Activated CD4-positive, alpha-beta T cell treated with anti-CD3 and anti-CD28 coated beads, Interleukin-2, amount 10 ng/mL, durations not matched to agents 24 days and 14 days (primary cell): ENCODE results near the gene ZSCAN12. TPM values are rescaled to one million over a fixed set of nuclear protein-coding genes. Genes with fewer than 3 reads are reported as not detected.
"Not testable (repeated sequence)": the region's sequence is repeated elsewhere in the genome, so short reads cannot be mapped to it uniquely, and the experiment has no call there.

Source experiments
- DNase-seq: peaks from one replicate; pipeline ENCODE4 v3.0.0; 2022
- H3K27ac Mint-ChIP-seq: one replicate; pipeline ENCODE4 v1.8.0; 2022; ENCODE audit warnings: mild to moderate bottlenecking, mixed read lengths
- H3K27me3 Mint-ChIP-seq: one replicate; pipeline ENCODE4 v1.8.0; 2022; ENCODE audit warnings: mixed read lengths
- H3K36me3 Mint-ChIP-seq: one replicate; pipeline ENCODE4 v1.8.0; 2022; ENCODE audit warnings: low read depth, mild to moderate bottlenecking, mixed read lengths
- H3K4me1 Mint-ChIP-seq: one replicate; pipeline ENCODE4 v1.8.0; 2021; ENCODE audit warnings: mixed read lengths
- H3K4me3 Mint-ChIP-seq: one replicate; pipeline ENCODE4 v1.8.0; 2022; ENCODE audit warnings: mild to moderate bottlenecking, moderate library complexity, mixed read lengths
- H3K9me3 Mint-ChIP-seq: one replicate; pipeline ENCODE4 v1.8.0; 2021; ENCODE audit warnings: mixed read lengths
- intact Hi-C: fragments of 100-400 bp; cut with micrococcal nuclease; formaldehyde crosslinking; loops from one replicate; pipeline ENCODE4 v1.15.1; 2023
- total RNA-seq: library from RNA; stranded (reverse); gene quantifications from 2 replicates; pipeline ENCODE4 v1.2.3, GENCODE V29; 2022

ZSCAN12 gene
- total RNA-seq: 5.8 and 5.9 TPM in 2 replicates

DNA sequence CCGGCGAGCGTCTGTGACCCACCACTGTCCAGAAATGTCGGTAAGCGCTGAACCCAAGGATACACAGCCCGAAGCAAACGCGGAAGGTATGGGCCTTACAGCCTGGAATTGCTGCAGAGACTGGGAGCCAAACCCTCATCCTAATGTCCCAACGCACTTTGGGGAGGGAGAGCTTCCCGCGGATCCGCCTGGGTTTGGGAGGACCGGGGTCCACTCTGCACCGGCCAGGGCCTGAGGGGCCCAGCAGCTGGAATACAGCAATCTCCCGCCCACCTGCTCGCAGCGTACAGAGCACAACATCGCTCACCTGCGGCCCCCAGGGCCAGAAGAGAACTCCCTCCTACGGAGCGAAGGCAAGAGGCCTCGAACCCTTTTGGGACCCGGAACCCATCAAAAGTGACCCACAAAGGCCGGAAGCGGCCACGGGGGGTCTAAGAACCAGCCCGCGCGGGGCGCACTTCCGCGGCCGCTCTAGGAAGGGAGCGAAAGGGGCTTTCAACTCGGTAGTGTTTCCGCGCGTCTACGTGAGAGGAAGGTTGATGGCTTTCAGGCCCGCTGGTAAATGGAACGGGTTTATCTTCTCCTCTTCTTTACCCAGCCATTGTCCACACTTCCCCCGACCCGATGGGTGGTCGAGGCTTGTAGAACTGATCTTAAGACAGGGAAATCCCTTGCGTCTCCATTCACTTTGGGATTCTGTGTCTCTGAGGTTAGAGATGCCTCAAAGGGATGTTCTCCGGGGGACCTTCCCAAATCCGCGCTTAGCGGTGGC is at the start of gene ZSCAN12:
Gene ZSCAN12 (minus strand): TSS at position 398 of the 772 bp plus-strand sequence. CDS start 1,342 bp downstream, outside the sequence.
- Mint-ChIP-seq H3K4me3 (peak within 1 kb of the TSS; percentile 93), H3K4me1 (peaks cover 49% of the 10 kb centered on the region), H3K27me3 (peaks cover 23% of the 10 kb centered on the region), H3K9me3 (peaks cover 4% of the 10 kb centered on the region), H3K27ac (peak within 1 kb of the TSS; percentile 92), H3K36me3 (peaks cover 35% of the 10 kb centered on the region)
- intact Hi-C loops: loop anchor here (1.0 to 5.0 kb wide), 6 partner anchors 9 to 262 kb away; partner anchors contain the start of genes ZSCAN23 and ZSCAN26
- DNase-seq: peak; percentile 95

DNA sequence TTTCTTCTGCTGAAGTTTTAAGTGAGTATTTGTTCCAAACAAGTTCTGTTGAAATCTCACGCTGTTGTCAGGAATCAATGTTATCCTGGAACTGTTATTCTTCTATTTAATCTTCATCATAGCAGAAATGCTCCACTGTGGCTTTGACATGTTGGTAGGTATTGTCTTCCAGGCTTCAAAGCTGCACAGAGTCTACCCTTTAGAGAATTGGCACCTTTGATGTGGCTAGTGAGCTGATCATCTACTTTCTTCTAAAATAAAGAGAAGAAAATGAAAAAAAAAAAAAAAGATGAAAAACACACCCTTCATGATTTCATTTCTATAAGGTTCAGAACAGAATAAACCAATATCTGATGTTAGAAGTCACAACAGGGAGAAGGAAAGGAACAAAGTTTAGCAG is 49.5 kb upstream of the ZSCAN12 start:
- Mint-ChIP-seq H3K36me3 (peaks cover 7% of the 10 kb centered on the region), H3K9me3 (peaks cover 8% of the 10 kb centered on the region), H3K4me3 (no peak overlapping the region), H3K4me1 (peaks cover 14% of the 10 kb centered on the region), H3K27ac (no peak overlapping the region), H3K27me3 (peaks cover 35% of the 10 kb centered on the region)
- DNase-seq: no peak
- intact Hi-C loops: no loop called here

DNA sequence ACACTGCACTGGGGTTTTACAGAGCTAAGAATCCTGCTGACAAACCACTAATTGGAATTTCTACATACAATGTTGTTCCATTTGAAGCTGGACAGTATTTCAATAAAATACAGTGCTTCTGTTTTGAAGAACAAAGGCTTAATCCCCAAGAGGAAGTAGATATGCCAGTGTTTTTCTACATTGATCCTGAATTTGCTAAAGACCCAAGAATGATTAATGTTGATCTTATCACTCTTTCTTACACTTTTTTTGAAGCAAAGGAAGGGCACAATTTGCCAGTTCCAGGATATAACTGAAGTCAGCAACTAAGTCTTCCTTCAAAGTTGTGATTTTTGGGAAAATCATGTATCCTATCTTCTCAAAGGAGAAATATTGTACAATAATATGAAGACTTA is 48.0 kb upstream of the ZSCAN12 start:
- DNase-seq, intact Hi-C loops, H3K27ac Mint-ChIP-seq: not testable (repeated sequence)
- peaks cover 28% of the 10 kb centered on the region for H3K4me1 Mint-ChIP-seq
- H3K9me3 Mint-ChIP-seq: peaks cover 17% of the 10 kb centered on the region
- H3K4me3 Mint-ChIP-seq: peak overlapping the region; percentile 84
- H3K36me3 Mint-ChIP-seq: peaks cover 12% of the 10 kb centered on the region
- peaks cover 34% of the 10 kb centered on the region for H3K27me3 Mint-ChIP-seq

DNA sequence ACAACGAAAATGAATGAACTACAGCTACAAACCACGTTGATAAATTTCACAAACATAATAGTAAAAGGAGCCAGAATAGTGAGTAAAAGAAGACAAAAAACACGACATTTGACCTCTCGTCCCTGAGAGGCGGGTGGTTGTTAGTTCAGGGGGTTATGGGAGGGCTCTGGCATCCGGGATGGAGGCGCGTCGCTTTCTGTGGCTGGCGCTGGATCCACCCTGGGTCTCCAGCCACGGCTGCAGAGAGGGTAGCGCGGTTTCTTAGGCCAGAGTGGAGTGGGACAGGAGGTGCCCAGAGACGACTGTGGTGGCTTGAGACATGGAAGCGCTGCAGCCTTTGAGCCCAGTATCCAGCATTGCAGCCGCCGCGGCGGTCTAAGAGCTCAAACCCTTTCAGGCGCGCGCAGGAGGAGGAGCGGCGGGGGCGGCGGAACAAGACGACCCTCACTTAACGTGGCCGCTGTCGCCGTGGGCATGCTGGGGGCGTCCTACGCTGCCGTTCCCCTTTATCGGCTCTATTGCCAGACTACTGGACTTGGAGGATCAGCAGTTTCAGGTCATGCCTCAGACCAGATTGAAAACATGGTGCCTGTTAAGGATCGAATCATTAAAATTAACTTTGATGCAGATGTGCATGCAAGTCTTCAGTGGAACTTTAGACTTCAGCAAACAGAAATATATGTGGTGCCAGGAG is 47.4 kb upstream of the ZSCAN12 start:
- Mint-ChIP-seq H3K27me3 (peaks cover 31% of the 10 kb centered on the region), H3K4me3 (peak overlapping the region; percentile 84), H3K36me3 (peaks cover 12% of the 10 kb centered on the region), H3K4me1 (peaks cover 31% of the 10 kb centered on the region), H3K27ac (no peak overlapping the region), H3K9me3 (peaks cover 17% of the 10 kb centered on the region)
- no peak for DNase-seq
- intact Hi-C loops: no loop called here

DNA sequence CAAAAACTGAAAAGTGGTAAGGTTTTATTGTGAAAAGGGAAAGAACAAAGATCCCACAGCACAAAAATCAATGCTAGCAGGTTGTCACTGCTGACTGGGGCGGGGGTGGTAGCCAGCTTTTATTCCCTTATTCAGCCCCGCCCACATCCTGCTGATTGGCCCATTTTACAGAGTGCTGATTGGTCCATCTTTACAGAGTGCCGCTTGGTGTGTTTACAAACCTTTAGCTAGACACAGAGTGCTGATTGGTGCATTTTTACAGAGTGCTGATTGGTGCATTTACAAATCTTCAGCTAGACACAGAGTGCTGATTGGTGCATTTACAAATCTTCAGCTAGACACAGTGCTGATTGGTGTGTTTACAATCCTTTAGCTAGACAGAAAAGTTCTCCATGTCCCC is 45.2 kb upstream of the ZSCAN12 start:
- H3K27ac Mint-ChIP-seq: not testable (repeated sequence)
- peaks cover 31% of the 10 kb centered on the region for H3K4me1 Mint-ChIP-seq

DNA sequence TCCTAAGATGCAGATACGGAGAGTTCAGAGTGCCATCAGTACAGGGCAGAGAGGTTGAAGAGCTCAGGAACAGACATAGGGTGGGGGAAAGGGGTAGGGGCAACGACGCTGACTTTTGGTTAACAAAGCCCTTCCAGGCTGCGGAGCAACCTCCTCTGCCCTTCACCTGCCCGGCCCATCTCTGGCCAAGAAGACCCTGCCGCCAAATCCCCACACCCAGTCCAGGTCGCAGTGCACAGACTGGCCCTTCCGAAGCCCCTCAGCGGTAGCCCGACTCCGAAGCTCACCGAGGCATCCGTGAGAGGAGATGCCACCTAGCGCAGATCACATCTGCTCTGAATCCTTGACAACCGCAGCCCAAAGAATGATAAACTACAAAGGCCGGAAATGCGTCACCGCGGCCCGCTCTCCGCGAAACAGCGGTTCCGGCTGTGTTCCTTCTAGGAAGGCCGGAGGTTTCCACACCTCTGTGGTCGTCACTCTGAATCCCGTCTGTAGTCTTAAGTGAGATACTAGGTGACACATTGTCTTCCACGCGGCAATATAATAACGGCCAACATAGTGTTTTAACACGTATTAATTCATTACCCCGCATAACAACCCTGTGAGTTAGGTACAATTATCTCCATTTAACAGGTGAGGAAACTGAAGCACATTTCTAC is 43.7 kb upstream of the ZSCAN12 start, which contains the start of gene ZSCAN23:
Gene ZSCAN23 (minus strand): TSS at position 380 of the 662 bp plus-strand sequence. CDS start 7,225 bp downstream, outside the sequence.
- H3K27me3 Mint-ChIP-seq: peaks cover 24% of the 10 kb centered on the region
- H3K36me3 Mint-ChIP-seq: peaks cover 12% of the 10 kb centered on the region
- DNase-seq: peak; percentile 96
- H3K27ac Mint-ChIP-seq: peak within 1 kb of the TSS; percentile 96
- peak within 1 kb of the TSS; percentile 100 for H3K4me3 Mint-ChIP-seq
- intact Hi-C loops: loop anchor here (1.0 to 5.0 kb wide), 4 partner anchors 16 to 44 kb away; partner anchors contain the start of gene ZSCAN12
- peaks cover 28% of the 10 kb centered on the region for H3K4me1 Mint-ChIP-seq
- H3K9me3 Mint-ChIP-seq: peaks cover 17% of the 10 kb centered on the region

More for the DNA sequence above, 45.2 kb upstream of the ZSCAN12 start:
- intact Hi-C loops: loop anchor here (5.0 kb wide), 1 partner anchor 43 kb away; no protein-coding TSS in a partner anchor
- Mint-ChIP-seq H3K27me3 (peaks cover 22% of the 10 kb centered on the region), H3K9me3 (peaks cover 17% of the 10 kb centered on the region), H3K36me3 (peaks cover 12% of the 10 kb centered on the region)
- not testable (repeated sequence) for DNase-seq, H3K4me3 Mint-ChIP-seq

DNA sequence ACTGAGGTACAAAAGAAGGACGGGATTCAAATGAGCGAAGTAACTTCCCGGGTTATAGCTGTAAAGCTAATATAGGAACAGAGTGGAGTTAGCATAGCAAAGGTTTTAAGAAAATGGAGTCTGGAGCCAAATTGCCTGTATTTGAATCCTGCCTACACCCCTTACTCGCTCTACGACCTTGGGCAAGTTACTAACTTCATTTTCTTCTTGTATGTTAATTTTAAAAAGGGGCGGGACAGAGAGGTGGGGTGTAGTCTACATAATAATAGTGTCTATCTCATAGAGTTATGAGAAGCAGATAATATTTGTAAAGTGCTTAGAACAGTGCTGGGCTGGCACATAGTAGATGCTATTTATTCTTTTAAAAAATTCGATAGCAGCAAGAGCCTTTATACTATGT is 43.0 kb upstream of the ZSCAN12 start:
- Mint-ChIP-seq H3K27me3 (peaks cover 22% of the 10 kb centered on the region), H3K36me3 (peaks cover 12% of the 10 kb centered on the region), H3K27ac (peak overlapping the region; percentile 96), H3K4me3 (peak overlapping the region; percentile 100), H3K4me1 (peaks cover 28% of the 10 kb centered on the region), H3K9me3 (peaks cover 17% of the 10 kb centered on the region)
- intact Hi-C loops: loop anchor here (2.0 to 5.0 kb wide), 2 partner anchors 34 to 45 kb away; no protein-coding TSS in a partner anchor
- no peak for DNase-seq

DNA sequence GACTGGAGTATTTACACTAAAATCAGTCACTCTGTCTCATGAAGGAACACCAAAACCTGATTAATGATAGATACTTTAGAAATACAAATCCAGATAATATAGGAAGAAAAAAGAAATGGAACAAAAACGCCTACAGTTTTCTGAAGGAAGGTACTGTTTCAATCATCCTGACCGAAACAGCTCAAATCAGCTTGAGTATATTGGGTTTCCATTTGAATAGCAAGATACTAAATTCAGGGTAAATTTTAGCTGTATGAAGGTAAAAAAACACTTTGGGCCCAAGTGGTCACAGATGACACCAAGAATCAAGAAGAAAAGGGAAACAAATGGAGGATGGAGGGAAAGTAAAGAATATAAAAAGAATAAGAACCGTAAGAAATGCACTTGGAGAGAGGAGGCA is 36.9 kb upstream of the ZSCAN12 start:
- peaks cover 6% of the 10 kb centered on the region for H3K27me3 Mint-ChIP-seq
- H3K27ac Mint-ChIP-seq: no peak overlapping the region
- H3K9me3 Mint-ChIP-seq: no peaks in the 10 kb centered on the region
- H3K4me1 Mint-ChIP-seq: peaks cover 8% of the 10 kb centered on the region
- intact Hi-C loops: no loop called here
- no peak for DNase-seq
- H3K4me3 Mint-ChIP-seq: no peak overlapping the region
- H3K36me3 Mint-ChIP-seq: peaks cover 6% of the 10 kb centered on the region

DNA sequence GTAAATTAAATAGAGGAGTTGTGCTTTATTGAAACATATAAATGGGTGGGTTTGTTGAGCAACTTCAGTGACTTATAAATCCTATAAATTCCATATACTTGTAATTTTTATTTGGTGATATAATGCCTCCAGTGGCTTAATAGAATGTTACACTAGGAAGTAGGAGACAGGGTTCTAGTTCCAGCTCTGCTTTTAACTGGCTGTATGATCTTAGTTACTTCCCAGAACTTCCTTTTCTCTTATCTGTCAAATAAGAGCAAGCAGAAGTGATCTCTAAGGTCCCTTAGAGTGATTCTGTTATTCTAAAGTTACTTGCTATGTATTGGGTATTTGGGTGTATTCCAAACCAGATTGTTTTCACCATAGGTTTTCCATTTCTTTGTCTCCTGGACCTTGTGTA is 33.6 kb upstream of the ZSCAN12 start:
- H3K4me3 Mint-ChIP-seq: no peak overlapping the region
- H3K27me3 Mint-ChIP-seq: peaks cover 13% of the 10 kb centered on the region
- H3K36me3 Mint-ChIP-seq: peaks cover 8% of the 10 kb centered on the region
- H3K4me1 Mint-ChIP-seq: peaks cover 15% of the 10 kb centered on the region
- intact Hi-C loops: no loop called here
- H3K27ac Mint-ChIP-seq: no peak overlapping the region
- DNase-seq: no peak
- H3K9me3 Mint-ChIP-seq: no peaks in the 10 kb centered on the region

DNA sequence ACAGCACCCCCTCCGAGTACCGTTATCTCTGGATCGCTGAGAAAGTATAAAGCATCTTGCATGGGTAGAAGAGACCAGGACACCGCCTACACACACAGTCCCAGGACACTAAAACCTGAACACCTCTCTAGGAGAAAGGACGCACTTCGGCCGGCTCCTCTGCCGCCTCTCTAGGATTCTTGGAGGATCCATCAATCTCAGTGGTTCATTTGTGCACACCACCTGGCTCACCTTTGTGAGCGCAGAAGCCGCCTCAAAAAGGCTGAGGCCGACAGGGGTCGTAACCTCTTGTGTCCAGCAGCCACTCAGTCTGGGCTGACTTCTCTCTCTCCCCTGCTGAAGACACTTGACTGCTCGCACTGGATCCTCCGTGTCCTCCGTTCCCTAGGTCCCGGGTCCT is 30.2 kb upstream of the ZSCAN12 start:
- Mint-ChIP-seq H3K9me3 (no peaks in the 10 kb centered on the region), H3K4me1 (peaks cover 17% of the 10 kb centered on the region), H3K27me3 (peaks cover 11% of the 10 kb centered on the region), H3K27ac (no peak overlapping the region), H3K36me3 (peaks cover 4% of the 10 kb centered on the region), H3K4me3 (no peak overlapping the region)
- DNase-seq: no peak
- intact Hi-C loops: loop anchor here (2.0 kb wide), 1 partner anchor 21 kb away; no protein-coding TSS in a partner anchor

DNA sequence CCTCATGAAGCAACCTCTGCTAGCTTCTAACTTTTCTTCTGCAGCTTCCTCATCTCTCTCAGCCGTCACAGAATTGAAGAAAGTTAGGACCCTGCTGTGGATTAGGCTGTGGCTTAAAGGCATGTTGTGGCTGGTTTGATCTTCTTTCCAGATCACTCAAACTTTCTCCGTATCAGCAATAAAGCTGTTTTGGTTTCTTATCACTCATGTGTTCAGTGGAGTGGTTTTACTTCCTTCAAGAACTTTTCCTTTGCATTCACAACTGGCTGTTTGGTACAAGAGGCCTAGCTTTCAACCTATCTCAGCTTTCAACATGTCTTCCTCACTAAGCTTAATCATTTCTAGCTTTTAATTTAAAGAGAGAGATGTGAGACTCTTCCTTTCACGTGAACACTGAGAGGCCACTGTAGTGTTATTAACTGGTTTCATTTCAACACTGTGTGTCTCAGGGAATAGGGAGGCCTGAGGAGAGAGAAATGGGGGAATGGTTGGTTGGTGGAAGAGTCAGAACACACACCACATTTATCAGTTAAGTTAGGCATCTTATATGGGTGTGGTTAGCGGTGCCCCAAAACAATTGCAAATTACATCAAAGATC is 26.5 kb upstream of the ZSCAN12 start:
- Mint-ChIP-seq H3K9me3 (no peaks in the 10 kb centered on the region), H3K4me1 (peaks cover 24% of the 10 kb centered on the region), H3K36me3 (peaks cover 9% of the 10 kb centered on the region), H3K27ac (peak overlapping the region; percentile 10), H3K27me3 (peaks cover 31% of the 10 kb centered on the region), H3K4me3 (peak overlapping the region; percentile 41)
- intact Hi-C loops: no loop called here
- peak; percentile 73 for DNase-seq

DNA sequence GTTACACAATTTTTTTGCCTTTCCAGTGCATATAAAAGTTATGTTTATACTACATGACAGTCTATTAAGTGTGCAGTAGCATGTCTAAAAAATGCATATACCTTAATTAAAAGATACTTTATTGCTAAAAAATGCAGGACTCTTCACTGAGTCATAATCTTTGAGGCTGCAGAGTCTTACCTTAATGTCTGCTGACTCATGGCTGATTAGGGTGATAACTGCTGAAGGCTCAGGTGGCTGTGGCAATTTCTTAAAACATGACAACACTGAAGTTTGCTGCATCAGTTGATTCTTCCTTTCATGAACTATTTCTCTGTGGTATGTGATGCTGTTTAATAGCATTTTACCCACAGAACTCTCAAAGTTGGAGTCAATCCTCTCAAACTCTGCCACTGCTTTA is 24.6 kb upstream of the ZSCAN12 start:
- Mint-ChIP-seq H3K9me3 (no peaks in the 10 kb centered on the region), H3K4me3 (no peak overlapping the region), H3K27ac (no peak overlapping the region), H3K36me3 (peaks cover 7% of the 10 kb centered on the region), H3K27me3 (peaks cover 36% of the 10 kb centered on the region), H3K4me1 (peaks cover 24% of the 10 kb centered on the region)
- intact Hi-C loops: no loop called here
- DNase-seq: no peak

DNA sequence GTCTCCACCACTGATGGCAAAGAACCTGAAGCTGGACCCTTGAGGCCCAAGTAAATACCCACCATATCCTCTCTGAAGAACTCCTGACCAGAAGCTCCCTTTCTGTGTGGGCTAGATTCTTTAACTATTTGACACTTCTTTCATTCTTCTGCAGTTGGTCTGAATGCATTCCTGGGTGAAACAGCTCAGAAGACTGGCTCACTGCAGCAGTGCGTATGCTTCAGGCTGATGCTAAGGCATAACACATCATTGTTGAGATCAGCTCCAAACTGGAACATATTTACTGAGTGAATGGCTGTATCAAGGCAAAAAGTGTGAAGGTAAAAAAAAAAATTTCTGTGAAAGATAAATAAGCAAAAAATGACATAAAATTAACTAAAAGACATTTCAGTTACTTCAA is 24.0 kb upstream of the ZSCAN12 start:
- no peak overlapping the region for H3K4me3 Mint-ChIP-seq
- DNase-seq: no peak
- peaks cover 9% of the 10 kb centered on the region for H3K36me3 Mint-ChIP-seq
- peaks cover 22% of the 10 kb centered on the region for H3K4me1 Mint-ChIP-seq
- intact Hi-C loops: no loop called here
- H3K9me3 Mint-ChIP-seq: no peaks in the 10 kb centered on the region
- H3K27me3 Mint-ChIP-seq: peaks cover 34% of the 10 kb centered on the region
- H3K27ac Mint-ChIP-seq: no peak overlapping the region
